MCF 10A (cell line): ENCODE data around the gene RELN. TPM values are rescaled to one million over a fixed set of nuclear protein-coding genes. Genes with fewer than 3 reads are reported as not detected.

Source experiments
- BruUV-seq: library from RNA; stranded (reverse); fragments of 400-500 nt; replicated peaks from 2 replicates; lab custom pipeline; 2021; lab: Mats Ljungman, UMichigan
- CTCF ChIA-PET: fragments of 300-600 bp; sonication (Branson Sonifier 250); formaldehyde crosslinking; extraction: SDS; loops from one replicate; lab custom pipeline; 2021; ENCODE audit warnings: antibody characterized with exemption, inconsistent platforms; lab: Yijun Ruan, JAX
- POLR2A ChIA-PET: fragments of 300-600, 350-650 bp; sonication (Branson Sonifier 250); formaldehyde crosslinking; extraction: SDS; loops from one replicate; lab custom pipeline; 2020; ENCODE audit warnings: antibody characterized with exemption, inconsistent platforms; lab: Yijun Ruan, JAX
- DNase-seq: peaks from one replicate; pipeline ENCODE4 v3.0.0-alpha.2; 2018; ENCODE audit not compliant: unreplicated experiment
- H3K27ac Mint-ChIP-seq: one replicate; pipeline ENCODE4 v1.8.0; 2022; ENCODE audit warnings: mild to moderate bottlenecking, low read depth, mixed read lengths; ENCODE audit not compliant: unreplicated experiment
- H3K27me3 Mint-ChIP-seq: one replicate; pipeline ENCODE4 v1.8.0; 2022; ENCODE audit warnings: mixed read lengths; ENCODE audit not compliant: insufficient read depth, unreplicated experiment
- H3K36me3 Mint-ChIP-seq: one replicate; pipeline ENCODE4 v1.8.0; 2022; ENCODE audit warnings: mild to moderate bottlenecking, moderate library complexity, mixed read lengths; ENCODE audit not compliant: insufficient read depth, unreplicated experiment
- H3K4me1 Mint-ChIP-seq: one replicate; pipeline ENCODE4 v1.8.0; 2022; ENCODE audit warnings: mixed read lengths; ENCODE audit not compliant: insufficient read depth, unreplicated experiment
- H3K4me3 Mint-ChIP-seq: one replicate; pipeline ENCODE4 v1.8.0; 2022; ENCODE audit warnings: mild to moderate bottlenecking, moderate library complexity, mixed read lengths; ENCODE audit not compliant: unreplicated experiment
- H3K9me3 Mint-ChIP-seq: one replicate; pipeline ENCODE4 v1.8.0; 2022; ENCODE audit warnings: mixed read lengths; ENCODE audit not compliant: unreplicated experiment
- intact Hi-C: fragments of 100-400 bp; cut with micrococcal nuclease; formaldehyde crosslinking; loops from 2 replicates; pipeline ENCODE4 v1.14.1; 2022
- total RNA-seq: library from RNA; stranded (reverse); gene quantifications from 2 replicates; pipeline ENCODE4 v1.2.3, GENCODE V29; 2022
- TF ChIP-seq, protein P1 (sequence below): fragments of 200-600 bp; IDR thresholded peaks from one replicate; pipeline ENCODE4 v1.8.0; 2022; ENCODE audit warnings: antibody characterized with exemption, mild to moderate bottlenecking; ENCODE audit not compliant: unreplicated experiment

Gene RELN
- total RNA-seq, 1 experiment from 2014 or later = not detected

DNA sequence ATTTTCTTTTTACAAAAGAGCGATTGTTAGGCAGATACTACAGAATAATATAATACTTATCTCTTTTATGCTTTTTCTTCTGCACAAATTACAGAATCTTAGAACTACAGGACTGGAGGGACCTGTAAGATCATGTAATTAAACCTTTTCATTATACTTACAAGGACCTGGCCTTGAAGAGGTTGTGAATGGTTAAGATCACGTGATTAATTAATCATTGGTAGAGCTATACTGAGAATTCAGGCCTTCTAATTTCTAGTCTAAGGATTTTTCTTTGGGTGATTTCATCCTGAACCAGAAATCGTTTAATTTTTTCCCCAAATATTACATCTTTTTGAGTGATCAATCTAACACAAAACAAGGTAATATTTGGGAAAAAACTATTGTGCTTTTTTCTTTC lies 379.7 kb downstream of the RELN start:
- no peaks in the 10 kb centered on the region for H3K9me3 Mint-ChIP-seq
- ChIA-PET CTCF (no interaction called here), POLR2A (no interaction called here)
- no peak overlapping the region for H3K27ac Mint-ChIP-seq
- H3K4me3 Mint-ChIP-seq = no peak overlapping the region
- no peaks in the 10 kb centered on the region for H3K4me1 Mint-ChIP-seq
- H3K27me3 Mint-ChIP-seq = peaks cover 19% of the 10 kb centered on the region
- DNase-seq = no peak
- intact Hi-C loops = no loop called here
- no peaks in the 10 kb centered on the region for H3K36me3 Mint-ChIP-seq
- TF ChIP-seq, protein P1, sequence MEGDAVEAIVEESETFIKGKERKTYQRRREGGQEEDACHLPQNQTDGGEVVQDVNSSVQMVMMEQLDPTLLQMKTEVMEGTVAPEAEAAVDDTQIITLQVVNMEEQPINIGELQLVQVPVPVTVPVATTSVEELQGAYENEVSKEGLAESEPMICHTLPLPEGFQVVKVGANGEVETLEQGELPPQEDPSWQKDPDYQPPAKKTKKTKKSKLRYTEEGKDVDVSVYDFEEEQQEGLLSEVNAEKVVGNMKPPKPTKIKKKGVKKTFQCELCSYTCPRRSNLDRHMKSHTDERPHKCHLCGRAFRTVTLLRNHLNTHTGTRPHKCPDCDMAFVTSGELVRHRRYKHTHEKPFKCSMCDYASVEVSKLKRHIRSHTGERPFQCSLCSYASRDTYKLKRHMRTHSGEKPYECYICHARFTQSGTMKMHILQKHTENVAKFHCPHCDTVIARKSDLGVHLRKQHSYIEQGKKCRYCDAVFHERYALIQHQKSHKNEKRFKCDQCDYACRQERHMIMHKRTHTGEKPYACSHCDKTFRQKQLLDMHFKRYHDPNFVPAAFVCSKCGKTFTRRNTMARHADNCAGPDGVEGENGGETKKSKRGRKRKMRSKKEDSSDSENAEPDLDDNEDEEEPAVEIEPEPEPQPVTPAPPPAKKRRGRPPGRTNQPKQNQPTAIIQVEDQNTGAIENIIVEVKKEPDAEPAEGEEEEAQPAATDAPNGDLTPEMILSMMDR = no peak
- no TSS peak for BruUV-seq

DNA sequence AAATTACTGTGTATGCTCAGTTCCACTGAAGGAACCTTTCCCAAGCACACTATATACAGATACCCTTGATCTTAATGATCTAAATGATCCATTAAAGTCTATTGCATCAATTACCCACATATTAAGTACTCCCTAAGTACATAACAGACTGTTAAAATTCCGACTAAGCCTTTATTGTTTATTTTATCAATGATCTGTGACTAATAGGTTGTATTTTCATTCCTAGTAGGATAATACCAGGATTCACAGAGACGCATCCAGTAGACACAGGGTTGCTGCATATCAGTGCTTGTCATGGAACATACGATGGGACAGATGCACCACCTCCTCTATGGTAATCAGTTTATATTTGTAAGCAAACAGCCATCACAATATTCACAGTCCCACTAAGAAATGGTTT lies 383.8 kb downstream of the RELN start:
- Mint-ChIP-seq H3K4me1 (no peaks in the 10 kb centered on the region), H3K36me3 (no peaks in the 10 kb centered on the region), H3K27me3 (peaks cover 18% of the 10 kb centered on the region), H3K9me3 (no peaks in the 10 kb centered on the region), H3K27ac (no peak overlapping the region), H3K4me3 (no peak overlapping the region)
- no peak for DNase-seq
- TF ChIP-seq, protein P1 = no peak
- CTCF ChIA-PET = no interaction called here
- intact Hi-C loops = no loop called here
- POLR2A ChIA-PET = no interaction called here
- no TSS peak for BruUV-seq

GRCh38 chr7:103598326-103598905 lies 391.0 kb downstream of the RELN start:
- POLR2A ChIA-PET = interaction anchor here (0.6 kb wide), 1 partner anchor 182 kb away, joined by 3 read pairs; no protein-coding TSS in a partner anchor
- intact Hi-C loops = no loop called here
- H3K4me3 Mint-ChIP-seq = no peak overlapping the region

GRCh38 chr7:103597606-103598005 lies 391.9 kb downstream of the RELN start:
- BruUV-seq = no TSS peak
- Mint-ChIP-seq H3K4me1 (no peaks in the 10 kb centered on the region), H3K9me3 (no peaks in the 10 kb centered on the region), H3K27me3 (peaks cover 78% of the 10 kb centered on the region), H3K36me3 (no peaks in the 10 kb centered on the region), H3K4me3 (no peak overlapping the region), H3K27ac (no peak overlapping the region)
- intact Hi-C loops = no loop called here
- no peak for DNase-seq
- ChIA-PET CTCF (no interaction called here), POLR2A (interaction anchor here (0.6 kb wide), 1 partner anchor 181 kb away, joined by 3 read pairs; no protein-coding TSS in a partner anchor)
- TF ChIP-seq, protein P1 = no peak

More at GRCh38 chr7:103598326-103598905, 391.0 kb downstream of the RELN start:
- no peak overlapping the region for H3K27ac Mint-ChIP-seq
- H3K36me3 Mint-ChIP-seq = no peaks in the 10 kb centered on the region
- CTCF ChIA-PET = no interaction called here
- peaks cover 78% of the 10 kb centered on the region for H3K27me3 Mint-ChIP-seq
- TF ChIP-seq, protein P1 = no peak
- H3K9me3 Mint-ChIP-seq = no peaks in the 10 kb centered on the region
- no peak for DNase-seq
- no TSS peak for BruUV-seq
- H3K4me1 Mint-ChIP-seq = no peaks in the 10 kb centered on the region
